SK-N-SH (cell line): ENCODE measurements around the gene DEFB114. TPM values are rescaled to one million over a fixed set of nuclear protein-coding genes. Genes with fewer than 3 reads are reported as not detected.
A peak's percentile ranks its signal among the peaks of the same experiment; 100 is the strongest.

Experiments used
- CTCF ChIA-PET: fragments of 300-600, 350-600 bp; formaldehyde crosslinking; extraction: SDS; loops from one replicate; lab custom pipeline; 2021; lab: Yijun Ruan, JAX
- POLR2A ChIA-PET: fragments of 350-600 bp; sonication (Branson Sonifier 250); formaldehyde crosslinking; extraction: SDS; loops from one replicate; lab custom pipeline; 2020; ENCODE audit warnings: antibody characterized with exemption, inconsistent platforms; lab: Yijun Ruan, JAX
- DNase-seq: peaks from one replicate; pipeline ENCODE4 v3.0.0; 2012
- H2AFZ ChIP-seq: fragments of 200-600 bp; sonication (generic); 2 replicates; pipeline ENCODE4 v1.8.1; 2016; ENCODE audit warnings: antibody characterized with exemption, mild to moderate bottlenecking, low read depth
- H3F3A ChIP-seq: fragments of 200-600 bp; sonication (generic); replicated peaks from 2 replicates; pipeline ENCODE3; 2016; ENCODE audit warnings: antibody characterized with exemption, mild to moderate bottlenecking; ENCODE audit not compliant: insufficient read depth
- H3K27ac ChIP-seq, 2 experiments: fragments of 200-500 bp in 1 of 2; fragments of 200-600 bp in 1 of 2; sonication (Bioruptor generic) in 1 of 2; sonication (generic), shearing (Covaris generic) in 1 of 2; 2 replicates each; pipeline versions ENCODE4 v1.5.1 to v1.6.1; 2014 to 2016; ENCODE audit warnings: low read depth in 2 of 2, inconsistent platforms in 1 of 2, low read length in 1 of 2, mild to moderate bottlenecking in 1 of 2, mixed read lengths in 1 of 2
- H3K27me3 ChIP-seq: fragments of 200-600 bp; sonication (generic), shearing (Covaris generic); 2 replicates; pipeline ENCODE4 v1.6.1; 2016; ENCODE audit warnings: mixed run types; ENCODE audit not compliant: insufficient read depth
- H3K36me3 ChIP-seq, 2 experiments: fragments of 200-500 bp in 1 of 2; fragments of 200-600 bp in 1 of 2; sonication (Bioruptor generic) in 1 of 2; sonication (generic) in 1 of 2; replicated peaks in 1 of 2; 2 replicates each; pipeline versions ENCODE3 to v1.5.1; 2014 to 2016; ENCODE audit warnings: low read length in 1 of 2, mild to moderate bottlenecking in 1 of 2; ENCODE audit not compliant: insufficient read depth in 2 of 2, control insufficient read depth in 1 of 2
- H3K4me1 ChIP-seq, 2 experiments: fragments of 200-500 bp in 1 of 2; fragments of 200-600 bp in 1 of 2; sonication (Bioruptor generic) in 1 of 2; sonication (generic), shearing (Covaris generic) in 1 of 2; 2 replicates each; pipeline versions ENCODE4 v1.5.1 to v1.6.1; 2014 to 2016; ENCODE audit warnings: low read depth in 1 of 2, low read length in 1 of 2, mixed run types in 1 of 2; ENCODE audit not compliant: insufficient read depth in 2 of 2, control insufficient read depth in 1 of 2
- H3K4me2 ChIP-seq: fragments of 200-600 bp; sonication (generic), shearing (Covaris generic); 2 replicates; pipeline ENCODE4 v1.6.1; 2017; ENCODE audit warnings: mixed run types
- H3K4me3 ChIP-seq, 2 experiments: fragments of 200-500 bp in 1 of 2; fragments of 200-600 bp in 1 of 2; sonication (Bioruptor generic) in 1 of 2; sonication (generic), shearing (Covaris generic) in 1 of 2; 2 replicates each; pipeline versions ENCODE4 v1.5.1 to v1.8.1; 2014 to 2016; ENCODE audit warnings: low read depth in 2 of 2, inconsistent platforms in 1 of 2, low read length in 1 of 2, mild to moderate bottlenecking in 1 of 2, mixed read lengths in 1 of 2, moderate library complexity in 1 of 2
- H3K79me2 ChIP-seq: fragments of 200-600 bp; sonication (generic); 2 replicates; pipeline ENCODE4 v1.8.1; 2017; ENCODE audit warnings: mild to moderate bottlenecking; ENCODE audit not compliant: insufficient read depth
- H3K9ac ChIP-seq: fragments of 200-600 bp; sonication (generic); 2 replicates; pipeline ENCODE4 v1.6.1; 2017; ENCODE audit warnings: mixed run types
- H3K9me2 ChIP-seq: fragments of 200-600 bp; sonication (generic); 2 replicates; pipeline ENCODE4 v1.6.1; 2017; ENCODE audit warnings: mixed run types
- H3K9me3 ChIP-seq: fragments of 200-600 bp; sonication (generic); 2 replicates; pipeline ENCODE4 v1.6.1; 2017; ENCODE audit warnings: mixed run types, mild to moderate bottlenecking, moderate library complexity
- H4K20me1 ChIP-seq: fragments of 200-600 bp; sonication (generic); 2 replicates; pipeline ENCODE4 v1.6.1; 2017; ENCODE audit warnings: mild to moderate bottlenecking, mixed run types; ENCODE audit not compliant: insufficient read depth
- ELF1 ChIP-seq: IDR thresholded peaks from 2 replicates; pipeline ENCODE4 v1.4.0; 2012
- EZH2phosphoT487 ChIP-seq: fragments of 200-600 bp; sonication (generic); IDR thresholded peaks from 2 replicates; pipeline ENCODE4 v1.6.1; 2017; ENCODE audit warnings: low read depth, mixed run types, mild to moderate bottlenecking, antibody characterized with exemption, moderate library complexity, borderline replicate concordance
- FOSL2 ChIP-seq: IDR thresholded peaks from 2 replicates; pipeline ENCODE4 v1.4.0; 2012; ENCODE audit warnings: low read depth, mild to moderate bottlenecking, moderate library complexity, borderline replicate concordance
- FOXM1 ChIP-seq: IDR thresholded peaks from 2 replicates; pipeline ENCODE4 v1.4.0; 2012; ENCODE audit warnings: low read depth, mild to moderate bottlenecking
- GABPA ChIP-seq: IDR thresholded peaks from 2 replicates; pipeline ENCODE4 v1.4.0; 2012; ENCODE audit warnings: low read depth, mild to moderate bottlenecking
- MXI1 ChIP-seq: IDR thresholded peaks from 2 replicates; pipeline ENCODE4 v1.6.1; 2012; ENCODE audit warnings: mild to moderate bottlenecking, low read depth, low read length, improper control_type of control experiment
- POLR2AphosphoS5 ChIP-seq: IDR thresholded peaks from 2 replicates; pipeline ENCODE4 v1.6.1; 2012; ENCODE audit warnings: low read depth, low read length
- RAD21 ChIP-seq: IDR thresholded peaks from 2 replicates; pipeline ENCODE4 v1.6.1; 2012; ENCODE audit warnings: mild to moderate bottlenecking, low read length
- SIN3A ChIP-seq: IDR thresholded peaks from 2 replicates; pipeline ENCODE4 v1.6.1; 2012; ENCODE audit warnings: low read depth, mild to moderate bottlenecking, low read length, moderate library complexity, borderline replicate concordance
- SMC3 ChIP-seq: IDR thresholded peaks from 2 replicates; pipeline ENCODE4 v1.6.1; 2012; ENCODE audit warnings: low read depth, low read length, improper control_type of control experiment
- TCF12 ChIP-seq: IDR thresholded peaks from 2 replicates; pipeline ENCODE4 v1.4.0; 2012
- YY1 ChIP-seq: IDR thresholded peaks from 2 replicates; pipeline ENCODE4 v1.4.0; 2012; ENCODE audit warnings: low read depth, mild to moderate bottlenecking
- WGBS: methylation state at CpG from one replicate; pipeline ENCODE4 v1.1.6; 2017; ENCODE audit warnings: low lambda C conversion rate; 5-methylcytosine and 5-hydroxymethylcytosine counted together
- polyA plus RNA-seq, 3 experiments: library from polyadenylated mRNA; depleted of rRNA; stranded (reverse); fragments of >200 nt; gene quantifications; 2 replicates each; pipeline ENCODE4 v1.2.3, GENCODE V29; 2012
- TF ChIP-seq, protein P1 (sequence below): fragments of 150-350 bp; IDR thresholded peaks from 2 replicates; pipeline ENCODE4 v1.6.1; 2016; ENCODE audit warnings: mild to moderate bottlenecking, low read depth, low read length
- TF ChIP-seq, protein P2 (sequence below): fragments of 200-600 bp; sonication (generic); IDR thresholded peaks from 2 replicates; pipeline ENCODE4 v1.6.1; 2017; ENCODE audit warnings: antibody characterized with exemption, mild to moderate bottlenecking, moderate library complexity
- TF ChIP-seq, protein P3 (sequence below): IDR thresholded peaks from 2 replicates; pipeline ENCODE4 v1.4.0; 2012; ENCODE audit warnings: low read depth, borderline replicate concordance
- TF ChIP-seq, protein P4 (sequence below): IDR thresholded peaks from 2 replicates; pipeline ENCODE4; 2012

DEFB114 gene
- polyA plus RNA-seq, 1 of the 3 experiments (the other 2 are of a cell fraction) = not detected

DNA sequence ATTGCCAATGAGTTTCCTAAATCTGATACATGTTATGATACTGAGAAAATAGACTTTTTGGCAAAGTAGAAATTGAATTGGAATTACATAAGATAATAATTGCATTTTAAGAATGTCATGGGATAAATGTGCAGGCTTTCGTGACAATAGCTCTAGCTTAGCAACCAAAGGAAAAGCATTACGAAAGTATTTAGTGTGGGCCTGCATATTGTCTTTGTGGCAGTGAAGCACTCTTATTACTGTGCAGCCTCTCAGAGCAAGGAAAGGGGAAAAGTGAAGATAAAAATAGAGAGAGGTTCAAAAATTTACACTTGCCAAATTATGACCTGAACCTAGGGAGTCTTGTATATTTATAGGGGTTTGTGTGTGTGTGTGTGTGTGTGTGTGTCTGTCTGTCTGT is 18.1 kb upstream of the DEFB114 start:
- DNase-seq = no peak
- H3K4me1 ChIP-seq = no peaks in the 10 kb centered on the region
- H3K79me2 ChIP-seq = no peaks in the 10 kb centered on the region
- no peak overlapping the region for H3K27ac ChIP-seq
- no peaks in the 10 kb centered on the region for H3K9me3 ChIP-seq
- no peaks in the 10 kb centered on the region for H3K27me3 ChIP-seq
- ChIA-PET POLR2A (no interaction called here), CTCF (interaction anchor here (0.7 kb wide), 1 partner anchor 12 kb away, joined by 3 read pairs; no protein-coding TSS in a partner anchor)
- no peak overlapping the region for H2AFZ ChIP-seq
- H3K36me3 ChIP-seq = no peaks in the 10 kb centered on the region
- H4K20me1 ChIP-seq = no peaks in the 10 kb centered on the region
- H3K9ac ChIP-seq = no peak overlapping the region
- no peaks in the 10 kb centered on the region for H3K9me2 ChIP-seq
- no peak overlapping the region for H3K4me2 ChIP-seq
- TF ChIP-seq GABPA (no peak), FOSL2 (no peak), YY1 (no peak), SMC3 (no peak), ELF1 (no peak), MXI1 (no peak), FOXM1 (no peak), TCF12 (no peak), EZH2phosphoT487 (no peak), RAD21 (no peak)
- TF ChIP-seq, protein P1, sequence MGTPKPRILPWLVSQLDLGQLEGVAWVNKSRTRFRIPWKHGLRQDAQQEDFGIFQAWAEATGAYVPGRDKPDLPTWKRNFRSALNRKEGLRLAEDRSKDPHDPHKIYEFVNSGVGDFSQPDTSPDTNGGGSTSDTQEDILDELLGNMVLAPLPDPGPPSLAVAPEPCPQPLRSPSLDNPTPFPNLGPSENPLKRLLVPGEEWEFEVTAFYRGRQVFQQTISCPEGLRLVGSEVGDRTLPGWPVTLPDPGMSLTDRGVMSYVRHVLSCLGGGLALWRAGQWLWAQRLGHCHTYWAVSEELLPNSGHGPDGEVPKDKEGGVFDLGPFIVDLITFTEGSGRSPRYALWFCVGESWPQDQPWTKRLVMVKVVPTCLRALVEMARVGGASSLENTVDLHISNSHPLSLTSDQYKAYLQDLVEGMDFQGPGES = no peak
- TF ChIP-seq, protein P2, sequence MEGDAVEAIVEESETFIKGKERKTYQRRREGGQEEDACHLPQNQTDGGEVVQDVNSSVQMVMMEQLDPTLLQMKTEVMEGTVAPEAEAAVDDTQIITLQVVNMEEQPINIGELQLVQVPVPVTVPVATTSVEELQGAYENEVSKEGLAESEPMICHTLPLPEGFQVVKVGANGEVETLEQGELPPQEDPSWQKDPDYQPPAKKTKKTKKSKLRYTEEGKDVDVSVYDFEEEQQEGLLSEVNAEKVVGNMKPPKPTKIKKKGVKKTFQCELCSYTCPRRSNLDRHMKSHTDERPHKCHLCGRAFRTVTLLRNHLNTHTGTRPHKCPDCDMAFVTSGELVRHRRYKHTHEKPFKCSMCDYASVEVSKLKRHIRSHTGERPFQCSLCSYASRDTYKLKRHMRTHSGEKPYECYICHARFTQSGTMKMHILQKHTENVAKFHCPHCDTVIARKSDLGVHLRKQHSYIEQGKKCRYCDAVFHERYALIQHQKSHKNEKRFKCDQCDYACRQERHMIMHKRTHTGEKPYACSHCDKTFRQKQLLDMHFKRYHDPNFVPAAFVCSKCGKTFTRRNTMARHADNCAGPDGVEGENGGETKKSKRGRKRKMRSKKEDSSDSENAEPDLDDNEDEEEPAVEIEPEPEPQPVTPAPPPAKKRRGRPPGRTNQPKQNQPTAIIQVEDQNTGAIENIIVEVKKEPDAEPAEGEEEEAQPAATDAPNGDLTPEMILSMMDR = no peak
- TF ChIP-seq, protein P3, sequence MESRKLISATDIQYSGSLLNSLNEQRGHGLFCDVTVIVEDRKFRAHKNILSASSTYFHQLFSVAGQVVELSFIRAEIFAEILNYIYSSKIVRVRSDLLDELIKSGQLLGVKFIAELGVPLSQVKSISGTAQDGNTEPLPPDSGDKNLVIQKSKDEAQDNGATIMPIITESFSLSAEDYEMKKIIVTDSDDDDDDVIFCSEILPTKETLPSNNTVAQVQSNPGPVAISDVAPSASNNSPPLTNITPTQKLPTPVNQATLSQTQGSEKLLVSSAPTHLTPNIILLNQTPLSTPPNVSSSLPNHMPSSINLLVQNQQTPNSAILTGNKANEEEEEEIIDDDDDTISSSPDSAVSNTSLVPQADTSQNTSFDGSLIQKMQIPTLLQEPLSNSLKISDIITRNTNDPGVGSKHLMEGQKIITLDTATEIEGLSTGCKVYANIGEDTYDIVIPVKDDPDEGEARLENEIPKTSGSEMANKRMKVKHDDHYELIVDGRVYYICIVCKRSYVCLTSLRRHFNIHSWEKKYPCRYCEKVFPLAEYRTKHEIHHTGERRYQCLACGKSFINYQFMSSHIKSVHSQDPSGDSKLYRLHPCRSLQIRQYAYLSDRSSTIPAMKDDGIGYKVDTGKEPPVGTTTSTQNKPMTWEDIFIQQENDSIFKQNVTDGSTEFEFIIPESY = no peak
- no peaks in the 10 kb centered on the region for H3F3A ChIP-seq
- H3K4me3 ChIP-seq = no peak overlapping the region
- WGBS = 39% methylated on average over 2 of the region's 2 CpGs

DNA sequence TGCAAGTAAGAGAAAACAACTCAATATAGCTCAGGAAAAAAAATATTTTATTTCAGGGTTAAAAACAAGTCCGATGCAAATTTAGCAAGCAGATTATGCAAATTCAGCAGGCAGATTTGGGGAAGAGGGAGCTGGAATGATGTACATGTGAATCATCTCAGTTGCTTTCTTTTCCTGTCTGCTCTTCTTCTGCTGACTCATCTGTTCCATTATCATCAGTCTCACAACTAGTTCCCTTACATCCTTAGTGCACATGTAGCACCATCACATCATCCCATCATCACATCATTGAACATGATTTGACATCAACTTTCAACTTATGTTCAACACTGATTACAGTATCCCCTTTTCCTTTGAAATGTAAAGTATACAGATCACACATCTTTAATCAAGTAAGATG is 16.9 kb upstream of the DEFB114 start:
- DNase-seq = no peak
- H3K9me3 ChIP-seq = no peaks in the 10 kb centered on the region
- POLR2A ChIA-PET = no interaction called here
- no peak overlapping the region for H3K27ac ChIP-seq
- no peak overlapping the region for H3K9ac ChIP-seq
- H3K4me1 ChIP-seq = no peaks in the 10 kb centered on the region
- peak; percentile 30; the same call in 1 of the 2 replicates for TF ChIP-seq FOSL2
- no peak for TF ChIP-seq SIN3A
- TF ChIP-seq, protein P4, sequence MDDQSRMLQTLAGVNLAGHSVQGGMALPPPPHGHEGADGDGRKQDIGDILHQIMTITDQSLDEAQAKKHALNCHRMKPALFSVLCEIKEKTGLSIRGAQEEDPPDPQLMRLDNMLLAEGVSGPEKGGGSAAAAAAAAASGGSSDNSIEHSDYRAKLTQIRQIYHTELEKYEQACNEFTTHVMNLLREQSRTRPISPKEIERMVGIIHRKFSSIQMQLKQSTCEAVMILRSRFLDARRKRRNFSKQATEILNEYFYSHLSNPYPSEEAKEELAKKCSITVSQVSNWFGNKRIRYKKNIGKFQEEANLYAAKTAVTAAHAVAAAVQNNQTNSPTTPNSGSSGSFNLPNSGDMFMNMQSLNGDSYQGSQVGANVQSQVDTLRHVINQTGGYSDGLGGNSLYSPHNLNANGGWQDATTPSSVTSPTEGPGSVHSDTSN = no peak
- no peak for TF ChIP-seq POLR2AphosphoS5
- H3K79me2 ChIP-seq = no peaks in the 10 kb centered on the region
- H2AFZ ChIP-seq = no peak overlapping the region
- H3K27me3 ChIP-seq = no peaks in the 10 kb centered on the region
- H3F3A ChIP-seq = no peaks in the 10 kb centered on the region
- no peak overlapping the region for H3K4me2 ChIP-seq
- H3K36me3 ChIP-seq = no peaks in the 10 kb centered on the region
- CTCF ChIA-PET = no interaction called here
- H3K9me2 ChIP-seq = no peaks in the 10 kb centered on the region
- WGBS = 0% methylated on average over 1 of the region's 1 CpG
- no peaks in the 10 kb centered on the region for H4K20me1 ChIP-seq
- no peak overlapping the region for H3K4me3 ChIP-seq
